ENCODE measurements around the gene IGSF9B.
"Not testable (repeated sequence)": the region's sequence is repeated elsewhere in the genome, so short reads cannot be mapped to it uniquely, and the experiment has no call there.

- TF ChIP-seq POLR2A, POLR2AphosphoS5 (IDR thresholded peaks at IDR 0.05): not testable (repeated sequence)
- TF ChIP-seq, protein P1, sequence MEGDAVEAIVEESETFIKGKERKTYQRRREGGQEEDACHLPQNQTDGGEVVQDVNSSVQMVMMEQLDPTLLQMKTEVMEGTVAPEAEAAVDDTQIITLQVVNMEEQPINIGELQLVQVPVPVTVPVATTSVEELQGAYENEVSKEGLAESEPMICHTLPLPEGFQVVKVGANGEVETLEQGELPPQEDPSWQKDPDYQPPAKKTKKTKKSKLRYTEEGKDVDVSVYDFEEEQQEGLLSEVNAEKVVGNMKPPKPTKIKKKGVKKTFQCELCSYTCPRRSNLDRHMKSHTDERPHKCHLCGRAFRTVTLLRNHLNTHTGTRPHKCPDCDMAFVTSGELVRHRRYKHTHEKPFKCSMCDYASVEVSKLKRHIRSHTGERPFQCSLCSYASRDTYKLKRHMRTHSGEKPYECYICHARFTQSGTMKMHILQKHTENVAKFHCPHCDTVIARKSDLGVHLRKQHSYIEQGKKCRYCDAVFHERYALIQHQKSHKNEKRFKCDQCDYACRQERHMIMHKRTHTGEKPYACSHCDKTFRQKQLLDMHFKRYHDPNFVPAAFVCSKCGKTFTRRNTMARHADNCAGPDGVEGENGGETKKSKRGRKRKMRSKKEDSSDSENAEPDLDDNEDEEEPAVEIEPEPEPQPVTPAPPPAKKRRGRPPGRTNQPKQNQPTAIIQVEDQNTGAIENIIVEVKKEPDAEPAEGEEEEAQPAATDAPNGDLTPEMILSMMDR (IDR thresholded peaks at IDR 0.05), result not testable (repeated sequence)
Observed at GRCh38 chr11:134002819-134003218, 46.1 kb upstream of the IGSF9B start.

All from suprapubic skin (tissue), 4 donors.